Keratinocyte (primary cell): ENCODE data around the gene TMEM17. TPM values are rescaled to one million over a fixed set of nuclear protein-coding genes. Genes with fewer than 3 reads are reported as not detected.

ENCODE experiments used
- DNase-seq: peaks from one replicate; pipeline ENCODE4 v3.0.0-alpha.2; 2011; ENCODE audit warnings: low read depth, missing footprints, low spot score
- FAIRE-seq: peaks from 2 replicates; lab custom pipeline; 2011; peaks lifted over from hg19 to GRCh38; lab: Jason Lieb, UNC
- H2AFZ ChIP-seq: 2 replicates; pipeline ENCODE4 v1.6.0; 2012; ENCODE audit warnings: low read length, control low read depth, inconsistent platforms; ENCODE audit not compliant: control insufficient read depth
- H3K27ac ChIP-seq: 2 replicates; pipeline ENCODE4 v1.5.1; 2011; ENCODE audit warnings: low read length; ENCODE audit not compliant: control insufficient read depth, insufficient read depth
- H3K27me3 ChIP-seq: 3 replicates; pipeline ENCODE4 v1.6.0; 2011; ENCODE audit warnings: low read length; ENCODE audit not compliant: control insufficient read depth, insufficient read depth; ENCODE audit errors: extremely low read depth
- H3K36me3 ChIP-seq, 2 experiments: 2 replicates in 1 of 2; 3 replicates in 1 of 2; pipeline ENCODE4 v1.5.1; 2011; ENCODE audit warnings: low read length in 2 of 2, mild to moderate bottlenecking in 1 of 2; ENCODE audit not compliant: control insufficient read depth in 2 of 2, insufficient read depth in 2 of 2; ENCODE audit errors: extremely low read depth in 1 of 2
- H3K4me1 ChIP-seq: 3 replicates; pipeline ENCODE4 v1.5.1; 2011; ENCODE audit warnings: low read length; ENCODE audit not compliant: control insufficient read depth, insufficient read depth; ENCODE audit errors: extremely low read depth
- H3K4me2 ChIP-seq: 3 replicates; pipeline ENCODE4 v1.6.0; 2011; ENCODE audit warnings: low read depth, low read length; ENCODE audit not compliant: control insufficient read depth, insufficient read depth; ENCODE audit errors: extremely low read depth
- H3K4me3 ChIP-seq, 3 experiments: fragments of 200-600 bp in 1 of 3; sonication (generic) in 1 of 3; 2 replicates in 2 of 3; 3 replicates in 1 of 3; pipeline ENCODE4 v1.5.1; 2011 to 2016; ENCODE audit warnings: low read length in 3 of 3, mild to moderate bottlenecking in 3 of 3, control low read depth in 2 of 3, inconsistent platforms in 1 of 3, low read depth in 1 of 3, mixed read lengths in 1 of 3, mixed run types in 1 of 3, moderate library complexity in 1 of 3; ENCODE audit not compliant: control insufficient read depth in 2 of 3, insufficient read depth in 2 of 3; ENCODE audit errors: extremely low read depth in 1 of 3
- H3K79me2 ChIP-seq: 2 replicates; pipeline ENCODE4 v1.6.0; 2012; ENCODE audit warnings: low read length; ENCODE audit not compliant: control insufficient read depth, insufficient read depth
- H3K9ac ChIP-seq: 3 replicates; pipeline ENCODE4 v1.6.0; 2011; ENCODE audit warnings: low read length; ENCODE audit not compliant: control insufficient read depth, insufficient read depth; ENCODE audit errors: extremely low read depth
- H3K9me1 ChIP-seq: 3 replicates; pipeline ENCODE4 v1.6.0; 2011; ENCODE audit warnings: low read length; ENCODE audit not compliant: control insufficient read depth, insufficient read depth; ENCODE audit errors: extremely low read depth
- H3K9me3 ChIP-seq: 2 replicates; pipeline ENCODE4 v1.5.1; 2012; ENCODE audit warnings: low read depth, low read length; ENCODE audit not compliant: control insufficient read depth
- H4K20me1 ChIP-seq: 3 replicates; pipeline ENCODE4 v1.6.0; 2011; ENCODE audit warnings: low read length; ENCODE audit not compliant: control insufficient read depth, insufficient read depth; ENCODE audit errors: extremely low read depth
- EZH2 ChIP-seq: IDR thresholded peaks from one replicate; pipeline ENCODE4 v1.6.1; 2012; ENCODE audit warnings: inconsistent platforms, mild to moderate bottlenecking, low read length, moderate library complexity
- dilution Hi-C: fragments of 300-500 bp; cut with MboI; formaldehyde crosslinking; loops from one replicate; pipeline ENCODE4 v1.7.0; 2020; ENCODE audit warnings: low sequenced_read_pairs; ENCODE audit not compliant: extremely low pct_ligation_motif_present
- polyA plus RNA-seq, 5 experiments: library from polyadenylated mRNA; depleted of rRNA in 3 of 5; stranded (reverse) in 3 of 5; stranded (forward) in 1 of 5; unstranded in 1 of 5; fragments of >200 nt; gene quantifications; 1 replicate in 1 of 5; 2 replicates in 3 of 5; 3 replicates in 1 of 5; pipeline versions ENCODE4 v1.2.1 to v1.2.3, GENCODE V29; 2011 to 2012; ENCODE audit warnings: missing spikeins in 2 of 5, low read depth in 1 of 5, low replicate concordance in 1 of 5
- TF ChIP-seq, protein P1 (sequence below), 3 experiments: IDR thresholded peaks in 1 of 3; conservative IDR thresholded peaks in 1 of 3; optimal IDR thresholded peaks in 1 of 3; 2 replicates in 2 of 3; 3 replicates in 1 of 3; pipeline versions ENCODE3 to v1.5.1; 2011; ENCODE audit warnings: low read length in 3 of 3, mild to moderate bottlenecking in 3 of 3, moderate library complexity in 2 of 3, control low read depth in 1 of 3, inconsistent platforms in 1 of 3; ENCODE audit not compliant: insufficient read depth in 2 of 3; ENCODE audit errors: extremely low read depth in 1 of 3

The TMEM17 gene
- polyA plus RNA-seq, 1 donor (not counting 4 experiments of a cell fraction or from before 2014, with no cell fraction given) = 5.1 TPM

DNA sequence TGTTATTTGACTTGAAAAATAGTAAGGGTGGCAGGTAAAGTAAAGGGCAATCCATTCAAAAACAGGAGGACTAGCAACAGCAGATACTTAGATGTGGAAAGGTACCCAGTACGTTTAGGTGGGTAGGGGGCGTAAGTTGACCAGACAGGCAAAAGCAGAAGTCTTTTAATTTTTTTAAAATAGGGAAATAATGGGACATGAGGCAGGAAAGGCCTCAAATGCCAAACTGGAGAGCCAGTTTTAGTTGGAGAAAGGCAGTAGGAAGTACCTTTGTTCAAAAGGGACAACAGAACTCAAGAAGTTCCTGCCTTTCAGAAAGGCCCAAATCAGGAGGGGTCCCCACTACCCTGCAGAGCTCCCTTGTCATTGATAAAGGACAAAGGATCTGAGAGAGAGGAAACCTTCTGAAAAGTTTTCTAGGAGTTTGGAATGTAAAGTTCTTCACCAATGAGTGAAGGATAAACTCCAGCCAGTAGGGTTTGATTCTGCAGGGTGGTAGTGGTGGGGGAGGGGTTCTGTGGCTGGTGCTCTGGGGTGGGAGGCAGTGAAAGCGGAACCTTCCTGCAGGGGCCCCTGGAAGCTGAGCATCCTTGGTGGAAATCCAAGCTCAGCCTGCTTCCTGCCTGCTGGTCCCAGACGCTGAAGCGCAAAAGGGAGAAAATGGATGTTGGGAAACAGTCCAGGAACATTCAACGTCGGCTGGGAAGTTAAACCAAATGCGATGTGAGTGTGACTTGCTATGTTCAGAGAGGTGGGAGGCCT is 40.1 kb downstream of the TMEM17 start:
- no peaks in the 10 kb centered on the region for H3K9me3 ChIP-seq
- no peak for FAIRE-seq
- dilution Hi-C loops = no loop called here

DNA sequence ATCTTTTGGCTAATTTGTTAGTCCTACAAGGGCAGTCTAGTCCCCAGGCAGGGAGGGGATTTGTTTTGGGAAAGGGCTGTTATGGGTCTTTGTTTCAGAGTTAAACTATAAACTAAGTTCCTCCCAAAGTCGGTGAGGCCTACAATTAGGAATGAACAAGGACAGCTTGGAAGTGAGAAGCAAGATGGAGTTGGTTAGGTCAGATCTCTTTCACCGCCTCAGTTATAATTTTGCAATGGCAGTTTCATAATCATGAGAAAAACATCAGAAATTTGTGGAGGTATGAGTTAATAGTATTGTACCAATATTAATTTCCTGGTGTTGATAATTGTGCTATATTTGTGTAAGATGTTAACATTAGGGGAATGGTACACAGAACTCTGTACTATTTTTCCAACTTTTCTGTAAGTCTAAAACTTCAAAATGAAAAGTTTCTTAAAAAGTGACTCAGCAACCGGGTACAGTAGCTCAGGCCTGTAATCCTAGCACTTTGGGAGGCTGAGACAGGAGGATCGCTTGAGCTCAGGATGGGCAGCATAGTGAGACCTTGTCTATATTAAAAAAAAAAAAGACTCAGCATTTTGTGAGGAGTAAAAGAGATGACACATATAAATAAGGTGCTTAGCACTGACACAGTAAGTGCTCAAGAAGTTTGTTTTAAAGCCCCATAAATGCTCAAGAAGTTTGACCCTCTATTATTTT is 40.8 kb downstream of the TMEM17 start:
- Histone ChIP-seq H3K4me1 (peaks cover 21% of the 10 kb centered on the region), H3K9me1 (no peaks in the 10 kb centered on the region), H3K4me3 (no peak overlapping the region), H4K20me1 (no peaks in the 10 kb centered on the region), H3K9me3 (no peaks in the 10 kb centered on the region), H3K79me2 (no peaks in the 10 kb centered on the region), H3K27ac (no peak overlapping the region), H3K27me3 (no peaks in the 10 kb centered on the region), H3K4me2 (no peak overlapping the region), H3K9ac (no peak overlapping the region), H3K36me3 (no peaks in the 10 kb centered on the region), H2AFZ (no peak overlapping the region)
- dilution Hi-C loops = no loop called here
- no peak for DNase-seq
- FAIRE-seq = no peak
- TF ChIP-seq EZH2 = no peak
- TF ChIP-seq, protein P1, sequence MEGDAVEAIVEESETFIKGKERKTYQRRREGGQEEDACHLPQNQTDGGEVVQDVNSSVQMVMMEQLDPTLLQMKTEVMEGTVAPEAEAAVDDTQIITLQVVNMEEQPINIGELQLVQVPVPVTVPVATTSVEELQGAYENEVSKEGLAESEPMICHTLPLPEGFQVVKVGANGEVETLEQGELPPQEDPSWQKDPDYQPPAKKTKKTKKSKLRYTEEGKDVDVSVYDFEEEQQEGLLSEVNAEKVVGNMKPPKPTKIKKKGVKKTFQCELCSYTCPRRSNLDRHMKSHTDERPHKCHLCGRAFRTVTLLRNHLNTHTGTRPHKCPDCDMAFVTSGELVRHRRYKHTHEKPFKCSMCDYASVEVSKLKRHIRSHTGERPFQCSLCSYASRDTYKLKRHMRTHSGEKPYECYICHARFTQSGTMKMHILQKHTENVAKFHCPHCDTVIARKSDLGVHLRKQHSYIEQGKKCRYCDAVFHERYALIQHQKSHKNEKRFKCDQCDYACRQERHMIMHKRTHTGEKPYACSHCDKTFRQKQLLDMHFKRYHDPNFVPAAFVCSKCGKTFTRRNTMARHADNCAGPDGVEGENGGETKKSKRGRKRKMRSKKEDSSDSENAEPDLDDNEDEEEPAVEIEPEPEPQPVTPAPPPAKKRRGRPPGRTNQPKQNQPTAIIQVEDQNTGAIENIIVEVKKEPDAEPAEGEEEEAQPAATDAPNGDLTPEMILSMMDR (optimal IDR thresholded peaks at IDR 0.05 in 1 of 3, IDR thresholded peaks at IDR 0.05 in 1 of 3, conservative IDR thresholded peaks at IDR 0.05 in 1 of 3; ENCODE audit: extremely low read depth in 1 of 3, insufficient read depth in 2 of 3, low read length in 3 of 3) = no peak

More for the DNA sequence above, 40.1 kb downstream of the TMEM17 start:
- no peaks in the 10 kb centered on the region for H3K9me1 ChIP-seq
- no peak overlapping the region for H3K4me3 ChIP-seq
- TF ChIP-seq EZH2 = no peak
- TF ChIP-seq, protein P1 (optimal IDR thresholded peaks at IDR 0.05 in 1 of 3, IDR thresholded peaks at IDR 0.05 in 1 of 3, conservative IDR thresholded peaks at IDR 0.05 in 1 of 3; ENCODE audit: extremely low read depth in 1 of 3, insufficient read depth in 2 of 3, low read length in 3 of 3) = no peak
- no peak for DNase-seq
- H3K27ac ChIP-seq = no peak overlapping the region
- H3K4me1 ChIP-seq = peaks cover 21% of the 10 kb centered on the region
- H3K79me2 ChIP-seq = no peaks in the 10 kb centered on the region
- H3K36me3 ChIP-seq = no peaks in the 10 kb centered on the region
- no peaks in the 10 kb centered on the region for H4K20me1 ChIP-seq
- no peaks in the 10 kb centered on the region for H3K27me3 ChIP-seq
- no peak overlapping the region for H2AFZ ChIP-seq
- no peak overlapping the region for H3K4me2 ChIP-seq
- H3K9ac ChIP-seq = no peak overlapping the region
